Measurements from ENCODE around the gene NDUFA13.

Gene NDUFA13

DNA sequence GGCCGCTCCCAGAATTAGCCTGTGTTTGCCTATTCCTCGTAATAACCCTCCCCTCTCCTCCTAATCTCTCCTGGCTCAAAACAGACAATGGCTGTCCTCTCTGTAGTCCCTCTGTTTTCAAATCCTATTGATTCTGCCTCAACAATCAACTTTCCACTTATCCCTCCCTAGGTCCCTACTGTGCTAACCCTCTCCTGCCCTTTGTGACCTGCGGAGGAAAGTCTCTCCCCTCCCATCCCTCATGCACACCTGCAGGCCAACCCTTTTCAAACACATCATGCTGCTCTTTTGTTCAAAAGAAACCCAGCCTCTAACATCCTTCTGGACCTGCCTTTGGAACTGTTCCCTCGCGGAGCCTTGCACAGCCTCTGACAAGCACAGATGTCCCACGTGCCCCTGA, 59.4 kb downstream of the NDUFA13 start:
- no peak overlapping the region for H3K4me3 ChIP-seq (replicated peaks; ENCODE audit: low read depth, low read length)
- TF ChIP-seq, protein P1, sequence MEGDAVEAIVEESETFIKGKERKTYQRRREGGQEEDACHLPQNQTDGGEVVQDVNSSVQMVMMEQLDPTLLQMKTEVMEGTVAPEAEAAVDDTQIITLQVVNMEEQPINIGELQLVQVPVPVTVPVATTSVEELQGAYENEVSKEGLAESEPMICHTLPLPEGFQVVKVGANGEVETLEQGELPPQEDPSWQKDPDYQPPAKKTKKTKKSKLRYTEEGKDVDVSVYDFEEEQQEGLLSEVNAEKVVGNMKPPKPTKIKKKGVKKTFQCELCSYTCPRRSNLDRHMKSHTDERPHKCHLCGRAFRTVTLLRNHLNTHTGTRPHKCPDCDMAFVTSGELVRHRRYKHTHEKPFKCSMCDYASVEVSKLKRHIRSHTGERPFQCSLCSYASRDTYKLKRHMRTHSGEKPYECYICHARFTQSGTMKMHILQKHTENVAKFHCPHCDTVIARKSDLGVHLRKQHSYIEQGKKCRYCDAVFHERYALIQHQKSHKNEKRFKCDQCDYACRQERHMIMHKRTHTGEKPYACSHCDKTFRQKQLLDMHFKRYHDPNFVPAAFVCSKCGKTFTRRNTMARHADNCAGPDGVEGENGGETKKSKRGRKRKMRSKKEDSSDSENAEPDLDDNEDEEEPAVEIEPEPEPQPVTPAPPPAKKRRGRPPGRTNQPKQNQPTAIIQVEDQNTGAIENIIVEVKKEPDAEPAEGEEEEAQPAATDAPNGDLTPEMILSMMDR (IDR thresholded peaks at IDR 0.05; ENCODE audit: low read depth, low read length, missing control alignments), result no peak
- no peak for DNase-seq (ENCODE audit: extremely low read depth, low read depth)
